GM18505 (cell line): ENCODE results near the gene TMEM201.

Experiments
- ATAC-seq: cut with Tn5 transposase; IDR thresholded peaks from one replicate; pipeline ENCODE4 v1.9.1; 2021; ENCODE audit not compliant: unreplicated experiment
- POLR2A ChIP-seq: IDR thresholded peaks from 4 replicates; pipeline ENCODE4 v1.6.1; 2011; ENCODE audit warnings: borderline replicate concordance; ENCODE audit not compliant: insufficient read depth, insufficient read length; ENCODE audit errors: extremely low read depth

TMEM201 gene

GRCh38 chr1:9652379-9653209 lies 63.9 kb downstream of the TMEM201 start:
- no peak for ATAC-seq
- peak; percentile 64 for TF ChIP-seq POLR2A

DNA sequence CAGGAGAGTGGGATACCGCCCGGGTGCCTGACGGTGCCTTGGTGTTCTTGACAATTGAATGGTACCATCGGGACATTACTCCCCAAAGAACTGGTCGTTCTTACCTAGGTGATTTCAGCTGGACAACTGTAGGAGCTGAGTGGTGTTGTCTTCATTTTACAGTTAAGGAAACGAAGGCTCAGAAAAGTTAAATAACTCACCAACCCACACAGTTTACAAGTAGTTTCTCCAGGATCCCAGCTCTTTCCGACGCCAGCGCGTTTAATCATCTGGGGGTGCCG lies 64.4 kb downstream of the TMEM201 start:
- no peak for TF ChIP-seq POLR2A
- ATAC-seq: no peak

- no peak for ATAC-seq
These were observed 64.9 kb downstream of the TMEM201 start for GRCh38 chr1:9653491-9654050.

DNA sequence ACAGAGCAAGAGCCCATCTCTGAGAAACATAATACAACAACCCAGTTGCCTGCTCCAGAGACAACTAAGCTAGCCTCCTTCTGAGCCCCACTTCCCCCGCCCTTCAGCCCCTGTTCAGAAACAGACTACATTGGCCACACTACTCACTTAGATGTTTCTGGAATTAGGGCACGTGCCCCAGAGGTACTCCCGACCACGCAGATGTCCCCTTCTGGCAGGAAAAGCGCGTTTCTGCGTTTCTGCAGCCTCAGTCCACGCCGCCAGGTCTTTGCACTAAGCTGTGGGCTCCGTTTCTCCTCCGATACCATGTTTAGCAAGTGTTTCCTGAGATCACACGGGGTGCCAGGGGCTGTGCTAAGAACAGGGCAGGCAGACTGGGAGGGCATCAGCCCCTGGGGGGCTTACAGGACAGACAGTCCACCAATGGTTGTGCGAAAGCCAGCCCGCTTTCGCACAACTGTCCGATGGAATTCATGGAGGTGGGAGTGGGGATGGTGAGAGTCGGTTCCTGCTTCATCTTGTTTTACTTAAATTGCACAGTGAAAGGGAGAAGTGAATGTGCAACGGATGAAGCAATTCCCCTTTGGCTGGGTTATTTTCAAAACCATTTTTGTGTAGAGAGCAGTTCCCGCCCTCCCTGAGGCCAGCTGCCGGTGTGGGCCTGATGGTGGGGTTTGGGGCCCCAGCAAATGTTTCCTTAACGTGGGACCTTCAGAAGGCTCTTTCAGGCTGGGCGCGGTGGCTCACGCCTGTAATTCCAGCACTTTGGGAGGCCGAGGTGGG lies 65.5 kb downstream of the TMEM201 start:
- no peak for ATAC-seq
- peak; percentile 42 for TF ChIP-seq POLR2A

More at GRCh38 chr1:9653491-9654050, 64.9 kb downstream of the TMEM201 start:
- no peak for TF ChIP-seq POLR2A

DNA sequence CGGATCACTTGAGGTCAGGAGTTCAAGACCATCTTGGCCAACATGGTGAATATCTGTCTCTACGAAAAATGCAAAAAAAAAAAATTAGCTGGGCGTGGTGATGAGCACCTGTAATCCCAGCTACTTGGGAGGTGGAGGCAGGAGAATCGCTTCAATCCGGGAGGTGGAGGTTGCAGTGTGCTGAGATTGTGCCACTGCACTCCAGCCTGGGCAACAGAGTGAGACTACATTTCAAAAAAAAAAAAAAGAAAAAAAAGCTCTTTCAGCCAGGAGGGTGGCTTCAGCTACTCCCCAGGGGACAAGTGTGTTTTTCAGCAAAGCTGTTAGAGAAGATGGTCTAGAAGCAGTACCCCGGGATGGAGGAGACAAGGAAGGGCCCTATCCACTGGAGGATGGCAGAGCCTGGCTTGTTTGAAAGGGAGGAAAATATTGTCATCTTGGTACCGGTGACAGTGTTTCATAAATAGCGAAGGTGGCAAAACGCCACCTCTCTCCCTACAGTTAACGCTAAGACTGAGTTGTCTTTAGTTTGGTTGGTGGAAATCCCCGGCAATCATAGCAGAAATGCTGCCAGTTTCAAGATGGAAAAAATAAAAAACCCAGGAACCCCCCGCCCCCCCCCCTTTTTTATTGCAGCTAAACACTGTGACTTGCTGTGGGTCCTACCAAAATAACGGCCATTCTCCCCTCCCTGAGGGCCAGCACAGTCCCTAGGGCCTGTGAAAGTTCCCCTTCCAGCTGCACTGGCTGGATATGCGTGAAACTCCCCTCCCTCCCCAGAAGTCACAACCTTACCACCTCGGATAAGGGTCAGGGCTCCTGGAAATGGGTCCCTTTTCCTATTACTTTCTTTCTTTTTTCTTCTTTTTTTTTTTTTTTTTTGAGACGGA lies 66.4 kb downstream of the TMEM201 start:
- no peak for TF ChIP-seq POLR2A
- ATAC-seq: no peak

- ATAC-seq: no peak
- TF ChIP-seq POLR2A: peak; percentile 6
These were observed 67.1 kb downstream of the TMEM201 start for GRCh38 chr1:9655836-9656235.

DNA sequence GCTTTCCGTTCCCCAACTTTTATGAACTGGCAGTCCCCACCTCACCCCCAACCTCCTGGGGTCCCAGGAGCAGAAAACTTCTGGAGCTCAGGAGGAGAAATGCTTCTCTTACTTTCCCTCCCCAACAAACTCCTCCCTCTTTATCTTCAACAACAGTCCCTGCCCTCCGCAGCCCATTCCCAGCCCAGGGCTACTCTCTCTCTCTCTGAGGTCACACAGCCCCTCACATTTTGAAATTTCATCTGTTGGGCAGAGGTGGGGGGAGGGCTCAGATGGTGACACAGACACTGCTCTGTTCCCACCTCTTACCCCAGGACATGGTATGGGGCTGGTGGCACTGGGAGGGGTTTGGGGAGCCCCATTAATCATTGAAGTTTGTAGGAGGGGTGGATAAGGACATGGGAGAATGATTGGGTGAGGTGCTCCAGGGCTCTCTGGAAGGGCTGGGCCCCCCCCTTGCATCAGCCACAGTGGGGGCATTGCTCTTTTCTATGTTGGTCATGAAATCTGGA lies 68.9 kb downstream of the TMEM201 start:
- no peak for ATAC-seq
- TF ChIP-seq POLR2A: no peak

- no peak for ATAC-seq
- no peak for TF ChIP-seq POLR2A
These were observed 69.5 kb downstream of the TMEM201 start for GRCh38 chr1:9658199-9658598.

DNA sequence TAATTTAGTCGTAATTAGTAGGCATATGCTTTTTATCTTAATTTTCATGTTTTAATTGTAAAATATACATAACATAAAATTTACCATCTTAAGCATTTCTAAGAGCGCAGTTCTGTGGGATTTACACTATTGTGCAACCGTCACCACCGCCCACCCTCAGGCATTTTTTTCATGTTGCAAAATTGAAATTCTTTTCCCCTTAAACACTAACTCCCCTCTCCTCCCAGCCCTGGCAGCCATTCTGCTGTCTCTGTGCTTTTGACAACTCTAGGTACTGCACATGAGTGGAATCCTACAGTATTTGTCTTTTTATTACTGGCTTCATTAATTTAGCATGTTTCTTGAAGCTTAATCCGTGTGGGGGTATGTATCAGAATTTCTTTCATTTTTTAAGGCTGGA lies 70.6 kb downstream of the TMEM201 start:
- TF ChIP-seq POLR2A: no peak
- no peak for ATAC-seq

DNA sequence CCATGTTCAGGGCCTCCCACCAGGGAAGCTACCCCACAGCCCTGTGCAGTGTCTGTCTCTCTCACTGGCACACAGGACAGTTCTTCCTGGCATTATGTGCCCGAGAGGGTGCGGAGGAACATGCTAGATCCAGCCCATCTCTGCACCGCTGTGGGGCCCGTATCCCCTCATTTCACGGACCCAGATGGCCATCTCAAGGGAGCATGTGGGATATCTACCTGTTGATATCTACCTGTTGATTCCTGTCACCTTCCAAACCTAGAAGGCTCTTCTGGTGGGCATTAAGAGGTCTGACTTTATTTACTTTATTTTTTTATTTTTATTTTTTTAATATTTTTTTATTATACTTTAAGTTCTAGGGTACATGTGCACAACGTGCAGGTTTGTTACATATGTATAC lies 74.5 kb downstream of the TMEM201 start:
- TF ChIP-seq POLR2A: no peak
- ATAC-seq: no peak
